Fibroblast of lung (primary cell): Measurements from ENCODE around the gene HELLS. TPM values are rescaled to one million over a fixed set of nuclear protein-coding genes. Genes with fewer than 3 reads are reported as not detected.
A peak's percentile ranks its signal among the peaks of the same experiment; 100 is the strongest.

Experiments used
- DNase-seq, 2 donors: peaks; one replicate each; pipeline versions ENCODE4 v3.0.0 to v3.0.0-alpha.2; 2010; ENCODE audit warnings: low read depth in 2 of 2
- H2AFZ ChIP-seq: 2 replicates; pipeline ENCODE4 v1.5.1; 2012; ENCODE audit warnings: low read length, control low read depth, inconsistent platforms
- H3K27ac ChIP-seq: 2 replicates; pipeline ENCODE4 v1.5.1; 2011; ENCODE audit warnings: low read length, control low read depth; ENCODE audit not compliant: insufficient read depth
- H3K27me3 ChIP-seq: 2 replicates; pipeline ENCODE4 v1.5.1; 2011; ENCODE audit warnings: mild to moderate bottlenecking, low read length; ENCODE audit not compliant: control insufficient read depth, insufficient read depth
- H3K36me3 ChIP-seq: 2 replicates; pipeline ENCODE4 v1.5.1; 2011; ENCODE audit warnings: low read length; ENCODE audit not compliant: control insufficient read depth, insufficient read depth
- H3K4me1 ChIP-seq: 2 replicates; pipeline ENCODE4 v1.5.1; 2011; ENCODE audit warnings: low read length; ENCODE audit not compliant: control insufficient read depth, insufficient read depth; ENCODE audit errors: extremely low read depth
- H3K4me2 ChIP-seq: 2 replicates; pipeline ENCODE4 v1.5.1; 2011; ENCODE audit warnings: low read length, control low read depth; ENCODE audit not compliant: insufficient read depth; ENCODE audit errors: extremely low read depth
- H3K4me3 ChIP-seq, 4 experiments: fragments of 200-600 bp in 1 of 4; sonication (generic) in 1 of 4; replicated peaks in 1 of 4; 2 replicates each; pipeline ENCODE4 v1.5.1; 2011 to 2016; ENCODE audit warnings: low read length in 4 of 4, low read depth in 3 of 4, mild to moderate bottlenecking in 3 of 4, control low read depth in 2 of 4, inconsistent platforms in 1 of 4, mixed read lengths in 1 of 4; ENCODE audit not compliant: insufficient read depth in 1 of 4; ENCODE audit errors: control extremely low read depth in 1 of 4
- H3K79me2 ChIP-seq: 2 replicates; pipeline ENCODE4 v1.5.1; 2012; ENCODE audit warnings: mild to moderate bottlenecking, low read length, inconsistent platforms; ENCODE audit not compliant: control insufficient read depth, insufficient read depth
- H3K9ac ChIP-seq: 2 replicates; pipeline ENCODE4 v1.5.1; 2011; ENCODE audit warnings: mild to moderate bottlenecking, low read length, control low read depth; ENCODE audit not compliant: insufficient read depth
- H3K9me3 ChIP-seq: 2 replicates; pipeline ENCODE4 v1.5.1; 2012; ENCODE audit warnings: low read depth, low read length; ENCODE audit not compliant: control insufficient read depth, insufficient read depth
- H4K20me1 ChIP-seq: 2 replicates; pipeline ENCODE4 v1.5.1; 2011; ENCODE audit warnings: low read length; ENCODE audit not compliant: control insufficient read depth, insufficient read depth; ENCODE audit errors: extremely low read depth
- EZH2 ChIP-seq: IDR thresholded peaks from 2 replicates; pipeline ENCODE4 v1.5.1; 2012; ENCODE audit warnings: low read length, control low read depth, mild to moderate bottlenecking; ENCODE audit errors: missing control alignments
- polyA plus RNA-seq, 2 donors: library from polyadenylated mRNA; depleted of rRNA in 1 of 2; stranded (reverse) in 1 of 2; unstranded in 1 of 2; fragments of >200 nt; gene quantifications; 2 replicates each; pipeline ENCODE4 v1.2.1, GENCODE V29; 2011 to 2012; ENCODE audit warnings: missing spikeins in 1 of 2
- total RNA-seq: library from RNA; depleted of rRNA; stranded (reverse); fragments of >200 nt; gene quantifications from 2 replicates; pipeline ENCODE4 v1.2.1, GENCODE V29; 2014
- TF ChIP-seq, protein P1 (sequence below), 2 donors: IDR thresholded peaks in 1 of 2; conservative IDR thresholded peaks in 1 of 2; 1 replicate in 1 of 2; 2 replicates in 1 of 2; pipeline ENCODE4 v1.5.1; 2011 to 2012; ENCODE audit warnings: low read length in 2 of 2, control low read depth in 1 of 2, inconsistent platforms in 1 of 2, low read depth in 1 of 2, mild to moderate bottlenecking in 1 of 2

Gene HELLS
- total and polyA plus RNA-seq, 2 donors (not counting 1 experiment from before 2014, with no cell fraction given), result 5.6 to 18.3 TPM

DNA sequence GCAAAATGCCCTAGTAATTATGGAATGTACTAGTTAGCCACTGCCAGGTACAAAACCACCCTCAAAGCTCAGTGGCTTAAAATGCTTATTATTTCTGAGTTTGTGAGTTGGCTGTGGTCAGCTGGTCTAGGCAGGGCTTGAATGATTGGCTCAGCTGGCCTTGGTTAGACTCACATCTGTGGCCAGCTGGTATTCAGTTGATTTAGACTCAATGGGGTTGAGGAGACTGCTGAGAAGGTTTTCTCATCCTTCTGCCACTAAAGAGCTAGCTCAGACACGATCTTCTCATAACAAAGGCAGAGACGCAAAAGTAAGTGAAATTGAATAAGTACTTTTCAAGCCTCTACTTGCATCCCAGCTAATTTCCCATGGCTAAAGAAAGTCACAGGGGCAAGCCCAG is 80.9 kb downstream of the HELLS start:
- no peak for TF ChIP-seq EZH2
- TF ChIP-seq, protein P1, sequence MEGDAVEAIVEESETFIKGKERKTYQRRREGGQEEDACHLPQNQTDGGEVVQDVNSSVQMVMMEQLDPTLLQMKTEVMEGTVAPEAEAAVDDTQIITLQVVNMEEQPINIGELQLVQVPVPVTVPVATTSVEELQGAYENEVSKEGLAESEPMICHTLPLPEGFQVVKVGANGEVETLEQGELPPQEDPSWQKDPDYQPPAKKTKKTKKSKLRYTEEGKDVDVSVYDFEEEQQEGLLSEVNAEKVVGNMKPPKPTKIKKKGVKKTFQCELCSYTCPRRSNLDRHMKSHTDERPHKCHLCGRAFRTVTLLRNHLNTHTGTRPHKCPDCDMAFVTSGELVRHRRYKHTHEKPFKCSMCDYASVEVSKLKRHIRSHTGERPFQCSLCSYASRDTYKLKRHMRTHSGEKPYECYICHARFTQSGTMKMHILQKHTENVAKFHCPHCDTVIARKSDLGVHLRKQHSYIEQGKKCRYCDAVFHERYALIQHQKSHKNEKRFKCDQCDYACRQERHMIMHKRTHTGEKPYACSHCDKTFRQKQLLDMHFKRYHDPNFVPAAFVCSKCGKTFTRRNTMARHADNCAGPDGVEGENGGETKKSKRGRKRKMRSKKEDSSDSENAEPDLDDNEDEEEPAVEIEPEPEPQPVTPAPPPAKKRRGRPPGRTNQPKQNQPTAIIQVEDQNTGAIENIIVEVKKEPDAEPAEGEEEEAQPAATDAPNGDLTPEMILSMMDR (conservative IDR thresholded peaks at IDR 0.05 in 1 of 2, IDR thresholded peaks at IDR 0.05 in 1 of 2; ENCODE audit: low read depth in 1 of 2, low read length in 2 of 2), result no peak
- H3K4me1 ChIP-seq, result no peaks in the 10 kb centered on the region
- no peaks in the 10 kb centered on the region for H4K20me1 ChIP-seq
- H3K27ac ChIP-seq, result no peak overlapping the region
- DNase-seq, result peak in 1 of 2 donors; percentile 2
- H3K4me2 ChIP-seq, result no peak overlapping the region
- H3K9ac ChIP-seq, result no peak overlapping the region
- H3K4me3 ChIP-seq, result no peak overlapping the region
- no peaks in the 10 kb centered on the region for H3K36me3 ChIP-seq
- H3K9me3 ChIP-seq, result no peaks in the 10 kb centered on the region
- H2AFZ ChIP-seq, result no peak overlapping the region
- H3K79me2 ChIP-seq, result no peaks in the 10 kb centered on the region
- H3K27me3 ChIP-seq, result no peaks in the 10 kb centered on the region

DNA sequence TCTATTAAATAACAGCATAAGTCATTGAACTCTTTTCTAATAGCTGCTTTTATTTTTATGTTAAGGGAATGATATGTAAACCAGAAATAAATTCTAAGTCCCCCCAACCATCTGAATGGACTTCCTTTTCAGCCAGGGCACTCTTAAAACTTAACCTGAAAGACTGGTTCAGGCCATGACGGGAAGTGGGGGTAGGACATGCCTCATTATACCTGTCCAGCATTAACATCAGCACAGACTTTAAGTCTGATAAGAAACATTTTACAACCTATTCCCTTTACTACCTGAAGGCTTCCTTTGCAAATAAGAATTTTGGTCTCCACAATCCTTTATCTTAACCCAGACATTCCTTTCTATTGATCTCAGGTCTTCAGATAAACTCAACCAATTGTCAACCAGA is 81.9 kb downstream of the HELLS start:
- Histone ChIP-seq H3K9me3 (no peaks in the 10 kb centered on the region), H3K27ac (no peak overlapping the region), H3K4me1 (no peaks in the 10 kb centered on the region), H3K36me3 (no peaks in the 10 kb centered on the region), H4K20me1 (no peaks in the 10 kb centered on the region), H3K4me3 (no peak overlapping the region), H2AFZ (no peak overlapping the region), H3K9ac (no peak overlapping the region), H3K27me3 (no peaks in the 10 kb centered on the region), H3K4me2 (no peak overlapping the region), H3K79me2 (no peaks in the 10 kb centered on the region)
- TF ChIP-seq, protein P1 (conservative IDR thresholded peaks at IDR 0.05 in 1 of 2, IDR thresholded peaks at IDR 0.05 in 1 of 2; ENCODE audit: low read depth in 1 of 2, low read length in 2 of 2), result no peak
- no peak for TF ChIP-seq EZH2
- no peak for DNase-seq

DNA sequence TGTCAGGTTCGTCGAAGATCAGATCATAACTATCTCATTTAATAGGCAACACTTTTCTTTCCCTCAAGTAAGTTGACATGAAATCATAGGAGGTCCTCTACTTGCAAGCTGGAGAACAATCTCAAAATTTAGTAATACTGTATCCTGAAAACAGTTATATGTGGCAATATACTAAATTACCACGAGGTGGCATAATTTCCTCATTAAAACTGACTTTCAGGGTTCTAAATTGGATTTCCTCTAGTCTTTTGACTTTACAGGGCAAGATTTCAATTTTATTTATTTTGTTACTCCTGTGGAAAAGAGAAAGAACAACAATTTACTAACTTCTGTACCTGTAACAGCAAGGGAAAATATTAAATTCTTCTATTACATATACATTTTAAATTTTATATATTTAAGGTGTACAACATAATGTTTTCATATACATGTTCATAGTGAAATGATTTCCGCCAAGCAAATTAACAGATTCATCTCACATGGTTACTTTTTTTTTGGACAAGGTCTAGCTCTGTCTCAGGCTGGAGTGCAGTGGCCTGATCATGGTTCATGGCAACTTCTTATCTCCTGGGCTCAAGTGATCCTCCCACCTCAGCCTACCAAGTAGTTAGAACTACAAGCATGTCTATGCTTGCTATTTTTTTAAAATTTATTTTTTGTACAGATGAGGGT is 84.6 kb downstream of the HELLS start:
- DNase-seq, result peak; percentile 19 to 36
- no peaks in the 10 kb centered on the region for H3K4me1 ChIP-seq
- H3K36me3 ChIP-seq, result no peaks in the 10 kb centered on the region
- H3K4me2 ChIP-seq, result no peak overlapping the region
- H3K4me3 ChIP-seq, result no peak overlapping the region
- H2AFZ ChIP-seq, result no peak overlapping the region
- no peaks in the 10 kb centered on the region for H4K20me1 ChIP-seq
- H3K27me3 ChIP-seq, result no peaks in the 10 kb centered on the region
- H3K9me3 ChIP-seq, result no peaks in the 10 kb centered on the region
- H3K79me2 ChIP-seq, result no peaks in the 10 kb centered on the region
- H3K27ac ChIP-seq, result no peak overlapping the region
- TF ChIP-seq EZH2, result no peak
- TF ChIP-seq, protein P1 (conservative IDR thresholded peaks at IDR 0.05 in 1 of 2, IDR thresholded peaks at IDR 0.05 in 1 of 2; ENCODE audit: low read depth in 1 of 2, low read length in 2 of 2), result peak in 1 of 2 donors; percentile 60
- H3K9ac ChIP-seq, result no peak overlapping the region
